HepG2 (cell line): ENCODE data around the gene TOX2. TPM values are rescaled to one million over a fixed set of nuclear protein-coding genes. Genes with fewer than 3 reads are reported as not detected.

Experiments used
- ATAC-seq: fragments of 200-7000 bp; cut with Tn5 transposase; 3 replicates; pipeline ENCODE4 v1.9.1; 2020; ENCODE audit warnings: mild to moderate bottlenecking, moderate library complexity
- BruUV-seq: library from RNA; stranded (reverse); fragments of 400-500 nt; replicated peaks from 2 replicates; lab custom pipeline; 2021; lab: Mats Ljungman, UMichigan
- CTCF ChIA-PET: fragments of 300-600 bp; formaldehyde crosslinking; extraction: SDS; loops from one replicate; lab custom pipeline; 2021; ENCODE audit warnings: low total read pairs, inconsistent platforms, low intra/inter-chr PET ratio; lab: Yijun Ruan, JAX
- POLR2A ChIA-PET: fragments of 350-600 bp; sonication (Branson Sonifier 250); formaldehyde crosslinking; loops from one replicate; lab custom pipeline; 2020; ENCODE audit warnings: antibody characterized with exemption, inconsistent platforms; lab: Yijun Ruan, JAX
- DNase-seq: peaks from one replicate; pipeline ENCODE4 v3.0.0-alpha.2; 2015; ENCODE audit warnings: low spot score
- FAIRE-seq: peaks from 3 replicates; lab custom pipeline; 2011; peaks lifted over from hg19 to GRCh38; lab: Jason Lieb, UNC
- H2AFZ ChIP-seq: one replicate; pipeline ENCODE4 v1.6.1; 2011; ENCODE audit warnings: low read length, inconsistent platforms
- H3K27ac ChIP-seq: fragments of 300-600 bp; 3 replicates; pipeline ENCODE4 v1.8.0; 2011; ENCODE audit warnings: mixed run types, mild to moderate bottlenecking, mixed read lengths, low read length, inconsistent platforms; ENCODE audit not compliant: insufficient read depth; ENCODE audit errors: extremely low read length
- H3K27me3 ChIP-seq, 2 experiments: fragments of 200-600 bp in 1 of 2; 2 replicates in 1 of 2; 3 replicates in 1 of 2; pipeline versions ENCODE4 v1.6.0 to v1.8.0; 2011; ENCODE audit warnings: low read length in 2 of 2, mild to moderate bottlenecking in 2 of 2, moderate library complexity in 2 of 2, inconsistent platforms in 1 of 2; ENCODE audit not compliant: insufficient read depth in 2 of 2, control insufficient read depth in 1 of 2
- H3K36me3 ChIP-seq, 2 experiments: fragments of 200-600 bp in 1 of 2; replicated peaks in 1 of 2; 2 replicates in 1 of 2; 3 replicates in 1 of 2; pipeline versions ENCODE4 v1.5.1 to v1.8.0; 2011; ENCODE audit warnings: low read length in 2 of 2, inconsistent platforms in 1 of 2; ENCODE audit not compliant: insufficient read depth in 2 of 2, control insufficient read depth in 1 of 2
- H3K4me1 ChIP-seq: 2 replicates; pipeline ENCODE4 v1.5.1; 2012; ENCODE audit warnings: low read length, inconsistent platforms; ENCODE audit not compliant: insufficient read depth
- H3K4me2 ChIP-seq: 2 replicates; pipeline ENCODE4 v1.6.0; 2011; ENCODE audit warnings: low read depth, low read length, inconsistent platforms
- H3K4me3 ChIP-seq, 3 experiments: fragments of 200-600 bp in 1 of 3; sonication (generic), shearing (Covaris generic) in 1 of 3; replicated peaks in 1 of 3; 2 replicates each; pipeline ENCODE4 v1.5.1; 2011 to 2016; ENCODE audit warnings: low read length in 3 of 3, inconsistent platforms in 2 of 3, low read depth in 2 of 3, mild to moderate bottlenecking in 2 of 3, control low read depth in 1 of 3, mixed read lengths in 1 of 3; ENCODE audit not compliant: insufficient read depth in 1 of 3
- H3K79me2 ChIP-seq: one replicate; pipeline ENCODE4 v1.6.1; 2011; ENCODE audit warnings: low read length, inconsistent platforms; ENCODE audit not compliant: insufficient read depth
- H3K9ac ChIP-seq: 2 replicates; pipeline ENCODE4 v1.6.0; 2011; ENCODE audit warnings: mild to moderate bottlenecking, low read depth, low read length, inconsistent platforms; ENCODE audit not compliant: insufficient read depth
- H3K9me3 ChIP-seq: 2 replicates; pipeline ENCODE4 v1.5.1; 2012; ENCODE audit warnings: mild to moderate bottlenecking, low read length
- H4K20me1 ChIP-seq: 2 replicates; pipeline ENCODE4 v1.6.0; 2011; ENCODE audit warnings: inconsistent platforms, mild to moderate bottlenecking, low read length, moderate library complexity; ENCODE audit not compliant: insufficient read depth
- KDM2A ChIP-seq: sonication (generic); formaldehyde crosslinking; IDR thresholded peaks from 2 replicates; pipeline ENCODE4 v1.4.0; 2020; ENCODE audit warnings: low read depth, missing genetic modification reagents, borderline replicate concordance
- MIXL1 ChIP-seq: IDR thresholded peaks from 2 replicates; pipeline ENCODE4 v1.6.1; 2016
- TBX3 ChIP-seq: fragments of 450-650 bp; IDR thresholded peaks from 2 replicates; pipeline ENCODE4 v1.6.1; 2017; ENCODE audit warnings: antibody characterized with exemption, mild to moderate bottlenecking, inconsistent platforms, borderline replicate concordance
- TP53 ChIP-seq: sonication (generic); formaldehyde crosslinking; conservative IDR thresholded peaks from 2 replicates; pipeline ENCODE4 v1.4.0; 2020; ENCODE audit warnings: missing genetic modification reagents
- ZMYM3 ChIP-seq: sonication (generic); formaldehyde crosslinking; IDR thresholded peaks from 2 replicates; pipeline ENCODE4 v1.5.1; 2020; ENCODE audit warnings: mild to moderate bottlenecking, missing genetic modification reagents
- WGBS: methylation state at CpG from one replicate; pipeline ENCODE4 v1.1.6; 2017; ENCODE audit warnings: low lambda C conversion rate; 5-methylcytosine and 5-hydroxymethylcytosine counted together
- in situ Hi-C: cut with HindIII; loops from 2 replicates; pipeline ENCODE4 v1.10.0; 2017; ENCODE audit warnings: low pct_unique_long_range_greater_than_20kb; ENCODE audit not compliant: extremely low pct_ligation_motif_present
- intact Hi-C: fragments of 100-400 bp; cut with micrococcal nuclease; formaldehyde crosslinking; loops from one replicate; pipeline ENCODE4 v1.10.0; 2022; ENCODE audit not compliant: unreplicated experiment
- polyA plus RNA-seq, 8 experiments: library from polyadenylated mRNA; depleted of rRNA in 3 of 8; stranded (reverse) in 7 of 8; unstranded in 1 of 8; fragments of >200 nt; fragmentation: Illumina TruSeq in 4 of 8; extraction: Trizol in 4 of 8; gene quantifications; 2 replicates each; pipeline versions ENCODE4 v1.2.1 to v1.2.3, GENCODE V29; 2011 to 2016; ENCODE audit warnings: low read depth in 4 of 8, missing spikeins in 1 of 8, mixed read lengths in 1 of 8; ENCODE audit not compliant: insufficient read depth in 1 of 8
- total RNA-seq, 5 experiments: library from RNA; depleted of rRNA; stranded (reverse); fragments of >200 nt; fragmentation: Illumina TruSeq; extraction: Trizol; gene quantifications; 2 replicates each; pipeline ENCODE4 v1.2.3, GENCODE V29; 2016; ENCODE audit warnings: low read depth in 1 of 5
- TF ChIP-seq, protein P1 (sequence below): sonication (generic); formaldehyde crosslinking; IDR thresholded peaks from 2 replicates; pipeline ENCODE4 v1.5.1; 2020; ENCODE audit warnings: missing genetic modification reagents, mild to moderate bottlenecking, borderline replicate concordance

The TOX2 gene
- total and polyA plus RNA-seq, 2 of the 13 experiments (the other 11 are each of a cell fraction or from before 2014, with no cell fraction given): not detected

DNA sequence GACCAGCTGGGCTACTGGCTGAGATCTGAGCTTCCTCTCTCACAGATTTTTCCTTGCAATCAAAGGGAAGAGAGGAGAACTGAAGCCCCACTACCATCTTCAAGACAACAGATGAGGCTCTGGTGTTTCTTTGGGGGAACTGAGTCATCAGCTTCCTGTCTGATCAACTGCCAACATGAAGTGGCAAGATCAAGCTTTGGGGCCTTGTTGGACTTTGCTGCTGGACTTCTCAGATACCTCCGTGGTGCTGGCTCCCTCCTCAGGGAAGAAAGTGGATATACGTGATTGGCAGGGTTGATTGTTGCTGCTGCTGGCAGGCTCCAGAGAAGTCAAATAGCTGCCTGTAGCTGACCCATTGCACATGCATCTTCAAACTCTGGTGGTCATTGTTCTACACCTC lies 3.6 kb upstream of the TOX2 start (continued):
- TF ChIP-seq ZMYM3: no peak
- TF ChIP-seq TBX3: no peak
- TF ChIP-seq KDM2A (CRISPR knock-in tag): no peak

GRCh38 chr20:43913291-43914025 lies 1.2 kb upstream of the TOX2 start:
- intact Hi-C loops (no loop called here), in situ Hi-C loops (no loop called here)
- ATAC-seq (no peak), DNase-seq (no peak), FAIRE-seq (no peak)
- ChIA-PET POLR2A (no interaction called here), CTCF (no interaction called here)
- Histone ChIP-seq H3K4me3 (no peak overlapping the region), H3K9ac (no peak overlapping the region), H3K27me3 (peaks cover 2 to 25% of the 10 kb centered on the region in 2 experiments; a peak in 4 of 5 replicates), H3K79me2 (no peaks in the 10 kb centered on the region), H3K9me3 (peaks cover 29% of the 10 kb centered on the region), H3K27ac (no peak overlapping the region), H4K20me1 (no peaks in the 10 kb centered on the region), H3K4me1 (no peaks in the 10 kb centered on the region), H2AFZ (no peak overlapping the region), H3K36me3 (no peaks in the 10 kb centered on the region), H3K4me2 (no peak overlapping the region)
- no peak for TF ChIP-seq TP53 (CRISPR knock-in tag)
- no peak for TF ChIP-seq MIXL1
- TF ChIP-seq, protein P1, sequence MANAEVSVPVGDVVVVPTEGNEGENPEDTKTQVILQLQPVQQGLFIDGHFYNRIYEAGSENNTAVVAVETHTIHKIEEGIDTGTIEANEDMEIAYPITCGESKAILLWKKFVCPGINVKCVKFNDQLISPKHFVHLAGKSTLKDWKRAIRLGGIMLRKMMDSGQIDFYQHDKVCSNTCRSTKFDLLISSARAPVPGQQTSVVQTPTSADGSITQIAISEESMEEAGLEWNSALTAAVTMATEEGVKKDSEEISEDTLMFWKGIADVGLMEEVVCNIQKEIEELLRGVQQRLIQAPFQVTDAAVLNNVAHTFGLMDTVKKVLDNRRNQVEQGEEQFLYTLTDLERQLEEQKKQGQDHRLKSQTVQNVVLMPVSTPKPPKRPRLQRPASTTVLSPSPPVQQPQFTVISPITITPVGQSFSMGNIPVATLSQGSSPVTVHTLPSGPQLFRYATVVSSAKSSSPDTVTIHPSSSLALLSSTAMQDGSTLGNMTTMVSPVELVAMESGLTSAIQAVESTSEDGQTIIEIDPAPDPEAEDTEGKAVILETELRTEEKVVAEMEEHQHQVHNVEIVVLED (CRISPR knock-in tag): no peak
- WGBS: 83% methylated on average over 3 of the region's 3 CpGs
- no TSS peak for BruUV-seq
